ENCODE results near the gene ZNF775.
A peak's percentile ranks its signal among the peaks of the same experiment; 100 is the strongest.

Gene ZNF775

GRCh38 chr7:150365194-150365593 lies 13.9 kb upstream of the ZNF775 start:
- TF ChIP-seq CREB1 (IDR thresholded peaks at IDR 0.05; ENCODE audit: low read depth) (no peak), YY1 (IDR thresholded peaks at IDR 0.05; ENCODE audit: low read depth) (no peak), TEAD4 (IDR thresholded peaks at IDR 0.05) (no peak), EP300 (IDR thresholded peaks at IDR 0.05; ENCODE audit: borderline replicate concordance) (no peak), ZBTB7A (IDR thresholded peaks at IDR 0.05; ENCODE audit: low read depth) (no peak), REST (IDR thresholded peaks at IDR 0.05; ENCODE audit: low read depth) (no peak), TCF12 (IDR thresholded peaks at IDR 0.05; ENCODE audit: low read depth) (no peak), NFIC (IDR thresholded peaks at IDR 0.05) (no peak), CEBPB (IDR thresholded peaks at IDR 0.05) (no peak), TAF1 (IDR thresholded peaks at IDR 0.05; ENCODE audit: low read depth) (no peak)

GRCh38 chr7:150365673-150366398 lies 13.3 kb upstream of the ZNF775 start:
- TF ChIP-seq NFIC (IDR thresholded peaks at IDR 0.05) (no peak), FOXM1 (IDR thresholded peaks at IDR 0.05; ENCODE audit: borderline replicate concordance, low read depth) (no peak), TEAD4 (IDR thresholded peaks at IDR 0.05) (no peak), RAD21 (IDR thresholded peaks at IDR 0.05; ENCODE audit: low read depth) (no peak), EP300 (IDR thresholded peaks at IDR 0.05; ENCODE audit: borderline replicate concordance) (no peak), MAX (IDR thresholded peaks at IDR 0.05) (no peak), CEBPB (IDR thresholded peaks at IDR 0.05) (no peak), TAF1 (IDR thresholded peaks at IDR 0.05; ENCODE audit: low read depth) (no peak), CREB1 (IDR thresholded peaks at IDR 0.05; ENCODE audit: low read depth) (no peak), EGR1 (IDR thresholded peaks at IDR 0.05) (no peak), YY1 (IDR thresholded peaks at IDR 0.05; ENCODE audit: low read depth) (no peak), TCF12 (IDR thresholded peaks at IDR 0.05; ENCODE audit: low read depth) (no peak), REST (IDR thresholded peaks at IDR 0.05; ENCODE audit: low read depth) (no peak), ZBTB7A (IDR thresholded peaks at IDR 0.05; ENCODE audit: low read depth) (no peak), USF1 (IDR thresholded peaks at IDR 0.05) (no peak)

DNA sequence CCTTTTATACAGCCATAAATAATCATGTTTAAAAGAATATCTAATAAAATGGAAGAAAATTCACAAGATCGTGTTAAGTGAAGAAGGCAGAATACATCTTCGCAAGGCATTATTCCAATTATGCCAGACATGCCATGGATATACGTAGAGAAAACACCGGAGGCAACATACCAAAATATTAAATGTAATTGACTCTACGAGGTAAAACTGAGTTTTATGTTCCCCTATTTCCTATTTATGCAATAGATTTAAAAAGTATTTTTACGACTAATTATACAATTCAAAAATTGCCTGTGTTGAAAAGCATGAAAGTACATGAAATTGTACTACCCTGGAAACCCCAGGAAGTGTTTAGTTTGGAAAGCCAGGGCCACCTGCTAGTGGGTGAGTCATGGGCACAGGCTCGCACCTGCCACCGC lies 11.4 kb upstream of the ZNF775 start:
- TF ChIP-seq CREB1 (IDR thresholded peaks at IDR 0.05; ENCODE audit: low read depth) (no peak), TCF12 (IDR thresholded peaks at IDR 0.05; ENCODE audit: low read depth) (peak; percentile 80; the same call in 1 of the 2 replicates), RAD21 (IDR thresholded peaks at IDR 0.05; ENCODE audit: low read depth) (no peak), USF1 (IDR thresholded peaks at IDR 0.05) (no peak), CEBPB (IDR thresholded peaks at IDR 0.05) (no peak), MAX (IDR thresholded peaks at IDR 0.05) (no peak), REST (IDR thresholded peaks at IDR 0.05; ENCODE audit: low read depth) (no peak), NFIC (IDR thresholded peaks at IDR 0.05) (no peak)

DNA sequence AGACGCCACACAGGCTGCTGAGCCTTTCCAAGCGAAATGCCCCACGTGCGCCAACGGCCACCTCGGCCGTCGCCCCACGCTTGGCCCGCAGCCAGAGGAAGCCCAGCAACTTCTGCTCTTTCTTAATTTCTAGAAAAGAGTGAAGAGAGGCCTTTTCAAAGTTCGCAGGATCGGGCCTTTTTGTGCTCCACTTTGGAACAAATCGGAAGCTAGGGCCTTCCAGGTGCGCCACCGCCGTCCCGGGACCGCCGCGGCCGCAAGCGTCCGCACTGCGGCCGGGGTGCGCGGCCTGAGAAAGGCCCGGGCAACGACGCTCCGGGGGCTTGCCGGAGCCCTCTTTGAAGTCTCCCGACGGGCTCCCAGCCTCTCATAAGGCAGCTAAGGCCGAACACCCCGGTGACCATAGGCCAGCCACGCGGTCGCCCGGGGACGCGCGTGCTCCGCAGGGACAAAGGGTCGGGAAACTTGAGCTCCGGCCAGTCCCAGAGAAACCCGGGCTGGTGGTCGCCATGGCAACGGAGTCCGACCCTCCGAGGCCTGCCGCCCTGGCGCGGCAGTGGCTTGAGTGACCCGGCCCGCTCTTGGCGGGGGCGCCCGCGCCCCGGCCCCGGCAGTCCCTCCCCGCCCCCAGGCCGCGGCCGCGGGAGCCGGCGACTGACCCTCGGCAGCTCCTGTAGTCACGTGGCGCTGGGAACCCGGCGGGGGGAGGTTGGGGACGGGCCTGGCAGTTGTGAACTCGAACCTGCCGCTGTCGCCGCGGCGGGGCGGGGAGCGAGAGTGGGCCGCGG lies 10.8 kb upstream of the ZNF775 start, which contains the start of gene REPIN1:
REPIN1 (plus strand) TSS at position 727 of the 788 bp plus-strand sequence. CDS start 890 bp downstream, outside the sequence.
- TF ChIP-seq USF1 (IDR thresholded peaks at IDR 0.05) (peak; percentile 95), EGR1 (IDR thresholded peaks at IDR 0.05) (no peak), MAX (IDR thresholded peaks at IDR 0.05) (peak; percentile 97), TEAD4 (IDR thresholded peaks at IDR 0.05) (0 out of 2 replicates have a peak, but pooled peaks have one; percentile 25), TAF1 (IDR thresholded peaks at IDR 0.05; ENCODE audit: low read depth) (peak; percentile 30; the same call in 1 of the 2 replicates), RAD21 (IDR thresholded peaks at IDR 0.05; ENCODE audit: low read depth) (no peak), FOXM1 (IDR thresholded peaks at IDR 0.05; ENCODE audit: borderline replicate concordance, low read depth) (peak; percentile 59; the same call in 1 of the 2 replicates), CREB1 (IDR thresholded peaks at IDR 0.05; ENCODE audit: low read depth) (no peak), NFIC (IDR thresholded peaks at IDR 0.05) (peak; percentile 89)

All from Ishikawa (cell line).